ENCODE data around the gene CD47.
A peak's percentile ranks its signal among the peaks of the same experiment; 100 is the strongest.

CD47 gene

DNA sequence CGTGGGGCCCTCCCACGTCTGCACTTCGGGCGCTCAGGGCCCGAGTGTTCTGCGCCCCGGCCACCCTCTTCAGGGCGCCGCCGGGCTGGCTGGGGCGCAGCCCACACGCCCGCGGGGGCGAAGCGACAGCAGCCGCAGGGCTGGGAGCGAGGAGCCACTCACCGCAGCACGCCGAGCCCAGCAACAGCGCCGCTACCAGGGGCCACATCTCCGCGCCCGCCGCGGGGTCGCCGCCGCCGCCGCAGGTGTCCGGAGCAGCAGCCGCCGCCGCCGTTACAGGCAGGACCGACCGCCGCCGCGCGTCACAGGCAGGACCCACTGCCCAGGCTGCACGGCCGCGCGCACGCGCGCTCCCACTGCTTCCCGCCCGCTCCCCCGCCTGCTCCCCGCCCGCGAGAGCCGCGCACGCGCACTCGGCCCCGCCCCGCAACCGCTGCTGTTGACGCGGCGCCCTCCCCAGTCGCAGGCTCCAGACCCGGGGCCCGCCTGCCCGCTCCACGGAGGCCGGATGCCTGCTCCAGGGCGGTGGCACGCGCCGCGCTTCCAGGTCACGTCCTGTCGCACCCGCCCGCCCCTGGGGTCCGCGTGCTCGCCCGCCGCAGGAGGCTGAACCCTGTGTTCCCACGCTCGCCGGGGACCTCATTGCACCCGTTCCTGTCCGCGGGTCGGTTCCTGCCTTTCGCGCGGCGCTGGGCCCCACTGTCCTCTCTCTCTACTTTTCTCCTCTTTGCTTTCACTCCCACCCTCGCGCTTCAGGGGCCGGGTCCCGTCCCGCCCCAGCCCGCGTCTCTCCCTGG is at the start of gene CD47:
Gene CD47, minus strand, starts transcription at position 331 of the 797 bp plus-strand sequence. Its CDS starts 123 bp downstream, at position 208.
- DNase-seq: peak; percentile 96

- DNase-seq: no peak
Observed at GRCh38 chr3:108137460-108137814, 46.6 kb upstream of the CD47 start.

DNA sequence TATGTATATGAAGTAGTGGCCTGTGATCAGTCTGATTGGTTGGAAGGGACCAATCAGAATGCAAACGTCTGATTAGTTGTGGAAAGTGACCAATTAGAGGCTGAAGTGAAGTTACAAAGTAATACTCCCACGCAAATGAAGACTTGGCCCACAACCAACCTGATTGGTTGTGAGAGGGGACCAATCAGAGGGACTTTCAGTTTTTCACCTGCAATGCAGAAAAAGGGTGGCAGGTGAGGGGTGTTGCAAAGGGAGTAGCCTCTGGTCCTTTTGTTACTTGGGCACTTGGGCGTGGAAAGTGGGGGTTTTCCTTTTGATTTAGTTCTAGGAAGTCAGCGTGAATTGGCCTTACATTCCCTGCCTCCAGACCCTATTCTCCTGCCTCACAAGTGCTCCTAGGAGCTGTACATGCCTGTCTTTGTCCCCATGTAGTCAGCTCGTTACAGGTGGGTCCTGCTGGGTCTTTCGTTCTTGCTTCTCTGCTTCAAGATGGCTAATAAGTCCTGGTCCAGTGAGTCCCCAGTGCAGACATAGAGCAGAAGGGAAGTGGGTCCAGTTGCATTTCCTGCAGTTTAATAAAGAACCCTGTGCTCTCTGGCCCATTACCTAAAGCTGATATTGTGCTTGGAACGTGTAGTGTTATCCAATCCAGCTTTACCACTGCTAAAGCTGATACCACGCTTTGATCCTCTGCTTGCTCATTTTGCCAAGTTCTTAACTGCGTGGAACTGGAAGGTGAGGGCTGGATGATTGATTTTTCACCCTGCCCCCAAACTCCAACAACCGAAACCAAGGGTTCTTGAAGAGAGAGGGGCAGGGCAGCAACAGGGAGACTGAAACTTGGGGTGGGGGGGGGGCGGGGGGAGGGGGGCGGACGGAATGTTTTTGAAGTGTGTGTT is 46.0 kb upstream of the CD47 start:
- no peak for DNase-seq

GRCh38 chr3:108134555-108134880 is 43.7 kb upstream of the CD47 start:
- no peak for DNase-seq

DNA sequence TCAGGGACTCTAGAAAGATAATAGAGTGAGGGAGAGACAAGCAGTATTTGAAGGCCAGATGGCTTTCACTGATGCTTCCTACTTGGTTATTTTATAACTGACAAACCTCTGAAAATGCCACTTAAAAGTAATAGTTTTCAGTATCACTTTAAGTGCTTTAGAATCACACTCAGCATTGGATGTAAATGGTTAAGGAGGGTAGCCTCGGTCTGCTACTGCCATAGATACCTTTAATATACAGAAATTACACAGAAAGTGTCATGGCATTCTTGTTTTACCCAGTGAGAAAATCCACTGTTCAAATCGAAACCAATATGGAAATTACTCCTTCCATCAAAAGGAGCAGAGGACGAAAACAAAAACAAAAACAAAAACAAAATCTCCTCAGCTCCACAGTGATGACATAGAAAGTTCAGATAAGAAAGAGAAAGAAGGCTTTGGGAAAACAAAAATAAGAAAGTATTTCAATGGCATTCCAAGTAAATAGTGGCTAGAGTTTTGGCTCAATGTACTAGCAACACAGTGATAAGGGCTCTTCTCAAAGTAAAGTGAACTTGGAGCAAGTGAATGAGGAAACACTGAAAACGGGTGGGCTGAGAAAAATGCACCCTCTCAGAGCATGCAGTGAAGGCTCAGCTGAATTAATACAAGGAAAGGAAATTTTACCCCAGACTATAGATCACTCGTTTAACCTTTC is 43.2 kb upstream of the CD47 start:
- DNase-seq: no peak

DNA sequence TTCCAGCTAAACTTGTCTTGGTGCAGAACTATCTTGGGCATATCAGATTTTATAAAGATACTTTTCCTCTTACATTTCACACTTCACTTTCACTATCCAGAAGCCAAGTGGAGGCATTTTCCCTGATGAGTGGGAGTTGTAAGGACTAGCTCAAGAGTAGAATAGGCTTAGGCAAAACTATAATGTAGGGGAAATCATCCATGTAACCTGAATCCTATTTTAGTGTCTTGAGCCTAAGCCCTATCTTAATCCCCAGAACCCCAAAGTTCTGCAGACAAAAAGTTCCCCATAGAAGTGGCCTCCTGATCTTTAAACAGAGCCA is 42.2 kb upstream of the CD47 start:
- no peak for DNase-seq

DNA sequence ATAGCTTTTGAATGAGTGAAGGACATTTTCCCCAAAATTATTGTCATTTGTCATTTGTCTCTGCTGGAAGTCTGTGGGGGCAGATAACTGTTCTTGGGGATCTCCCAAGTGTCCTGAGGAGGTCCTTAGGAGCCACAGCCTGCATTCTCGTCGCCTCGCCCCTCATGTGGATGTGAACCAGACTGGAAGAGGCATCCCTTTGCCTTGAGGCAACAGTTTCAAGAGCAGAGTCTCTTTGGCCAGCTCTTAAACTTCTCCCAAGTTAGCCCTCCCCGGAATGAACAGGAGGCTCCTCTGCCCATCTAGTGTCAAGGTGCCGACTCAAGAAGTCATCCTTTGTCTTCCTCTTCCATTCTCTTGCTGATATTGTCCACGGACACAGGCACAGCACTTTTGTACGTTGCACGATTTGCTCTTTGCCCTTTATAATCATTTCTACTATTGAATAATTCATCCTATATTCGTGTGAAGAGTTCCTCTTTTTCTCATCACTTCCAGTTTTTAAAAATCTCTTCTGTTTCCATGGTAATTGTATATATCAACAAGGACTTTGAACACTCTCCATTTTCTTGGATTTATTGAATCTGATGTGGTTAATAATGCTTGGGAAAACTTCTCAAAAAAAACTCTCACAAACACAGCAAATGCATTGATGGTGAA is 40.8 kb upstream of the CD47 start:
- no peak for DNase-seq

DNA sequence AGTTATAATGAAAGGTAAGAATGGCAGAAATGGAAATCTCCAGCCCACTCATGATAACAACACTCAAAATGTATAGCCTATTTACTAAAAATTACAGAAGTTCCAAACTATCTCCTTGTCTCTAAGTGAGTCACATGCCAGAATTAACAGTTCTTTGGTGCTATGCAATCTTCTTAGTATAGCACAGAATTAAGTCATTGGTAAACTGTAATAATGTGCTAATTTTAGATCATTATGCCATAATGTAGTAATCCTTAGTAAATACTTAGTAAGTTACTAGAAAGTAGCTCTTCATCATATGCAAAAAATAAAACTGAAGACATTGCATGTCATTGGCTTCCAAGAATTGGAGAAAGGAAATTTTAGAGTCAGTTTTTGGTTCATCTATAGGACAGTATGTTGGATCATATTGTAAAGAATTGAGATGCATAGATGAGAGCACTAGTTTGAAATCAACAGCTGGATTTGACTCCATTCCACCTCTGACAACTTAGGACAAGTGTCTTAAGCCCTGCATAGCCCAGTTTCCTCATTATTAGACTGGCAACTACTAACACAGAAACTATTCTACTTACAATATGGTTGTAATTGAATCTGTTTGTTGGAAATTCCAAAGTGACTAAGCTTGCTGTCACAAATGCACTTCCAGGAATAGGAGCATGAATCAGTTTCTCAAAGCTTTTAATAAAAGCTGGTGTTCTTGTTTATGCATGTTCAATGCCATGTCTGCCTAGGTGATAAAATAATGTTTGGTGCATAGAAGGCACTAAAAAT is 40.1 kb upstream of the CD47 start:
- DNase-seq: no peak

DNA sequence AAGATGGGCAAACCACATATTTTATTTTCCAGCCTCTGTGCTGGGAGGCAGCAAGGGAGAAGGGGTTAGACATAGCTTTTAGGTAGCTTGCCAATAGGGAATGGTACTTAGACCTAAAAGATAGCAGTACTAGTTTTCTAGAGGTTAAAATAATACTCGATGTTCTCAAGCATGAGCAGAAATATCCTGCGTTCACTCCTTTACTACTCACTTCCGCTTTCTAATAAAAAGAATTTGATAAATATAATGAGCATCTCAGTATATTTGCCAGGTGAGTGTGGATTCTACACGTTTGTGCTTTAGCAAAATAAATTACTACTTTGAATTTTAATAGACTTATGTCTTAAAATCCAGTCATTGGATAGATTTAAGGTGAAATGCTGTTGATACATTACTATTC is 39.4 kb upstream of the CD47 start:
- DNase-seq: no peak

GRCh38 chr3:108127301-108127988 is 36.6 kb upstream of the CD47 start:
- DNase-seq: peak; percentile 36

- no peak for DNase-seq
Observed at GRCh38 chr3:108126348-108126747, 35.5 kb upstream of the CD47 start.

DNA sequence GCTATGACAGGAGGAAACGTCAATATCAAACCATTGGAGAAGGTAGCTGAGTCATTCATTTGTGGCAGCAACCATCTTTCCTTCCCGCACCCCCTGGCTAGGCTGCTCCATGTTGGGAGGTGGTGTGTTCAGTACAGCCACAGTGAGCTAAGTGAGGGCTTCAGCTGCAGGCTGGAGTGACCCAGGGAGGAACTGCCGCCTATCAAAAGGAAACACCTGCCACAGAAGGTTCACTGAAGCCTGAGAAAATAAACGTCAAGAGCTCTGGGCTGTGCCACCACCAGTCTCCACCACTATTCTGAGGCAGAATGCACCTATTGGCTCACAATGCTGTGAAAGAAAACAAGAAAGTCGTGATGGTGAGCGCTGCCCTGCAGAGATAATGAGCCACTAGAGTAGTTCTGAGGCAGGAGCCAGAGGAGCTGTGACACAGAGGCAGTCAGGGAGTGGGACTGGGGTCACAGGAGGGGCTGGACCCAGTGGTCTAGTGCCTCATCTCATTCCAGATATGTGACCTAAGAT is 34.8 kb upstream of the CD47 start:
- DNase-seq: peak; percentile 42

GRCh38 chr3:108125153-108125543 is 34.3 kb upstream of the CD47 start:
- no peak for DNase-seq

GRCh38 chr3:108124337-108125152 is 33.7 kb upstream of the CD47 start:
- DNase-seq: peak; percentile 58

DNA sequence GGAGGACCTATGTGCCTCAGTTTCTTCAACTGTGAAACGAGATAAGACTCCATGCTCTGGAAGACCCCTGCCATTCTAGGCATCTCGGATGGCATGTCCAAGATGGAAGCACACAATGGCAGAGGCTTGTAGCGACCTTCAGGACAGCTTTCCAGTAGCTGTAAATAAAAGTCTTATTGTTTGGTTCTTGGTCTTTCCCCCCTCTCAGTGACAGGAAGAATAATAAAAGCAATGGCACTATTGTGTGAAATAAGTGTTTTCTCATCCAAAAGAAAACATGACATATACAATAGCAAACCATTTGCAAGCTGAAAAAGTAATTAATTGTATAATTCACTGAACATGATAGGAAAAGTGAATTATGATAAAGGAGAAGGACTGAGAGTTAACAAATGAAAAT is 32.5 kb upstream of the CD47 start:
- DNase-seq: no peak

DNA sequence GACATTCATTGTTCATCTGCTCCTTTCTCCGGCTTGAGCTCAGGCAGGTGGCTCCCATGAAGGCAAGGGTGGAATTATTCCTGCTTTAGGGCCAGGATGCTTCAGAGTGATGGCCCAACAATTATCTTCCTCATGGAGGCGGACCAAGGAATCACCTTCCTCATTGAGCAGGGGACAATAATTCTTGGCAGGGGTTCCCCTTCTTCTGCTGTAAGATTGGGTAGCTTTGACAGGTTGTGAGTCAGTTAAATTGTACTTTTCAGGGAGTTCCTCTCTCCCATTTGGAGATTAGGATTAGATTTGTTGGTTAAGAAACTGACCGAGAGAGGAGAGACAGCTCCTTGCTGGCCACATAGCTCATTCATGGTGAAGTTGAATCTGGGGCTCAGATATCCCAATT is 31.4 kb upstream of the CD47 start:
- no peak for DNase-seq

- DNase-seq: no peak
Observed at GRCh38 chr3:108119398-108120104, 28.7 kb upstream of the CD47 start.

DNA sequence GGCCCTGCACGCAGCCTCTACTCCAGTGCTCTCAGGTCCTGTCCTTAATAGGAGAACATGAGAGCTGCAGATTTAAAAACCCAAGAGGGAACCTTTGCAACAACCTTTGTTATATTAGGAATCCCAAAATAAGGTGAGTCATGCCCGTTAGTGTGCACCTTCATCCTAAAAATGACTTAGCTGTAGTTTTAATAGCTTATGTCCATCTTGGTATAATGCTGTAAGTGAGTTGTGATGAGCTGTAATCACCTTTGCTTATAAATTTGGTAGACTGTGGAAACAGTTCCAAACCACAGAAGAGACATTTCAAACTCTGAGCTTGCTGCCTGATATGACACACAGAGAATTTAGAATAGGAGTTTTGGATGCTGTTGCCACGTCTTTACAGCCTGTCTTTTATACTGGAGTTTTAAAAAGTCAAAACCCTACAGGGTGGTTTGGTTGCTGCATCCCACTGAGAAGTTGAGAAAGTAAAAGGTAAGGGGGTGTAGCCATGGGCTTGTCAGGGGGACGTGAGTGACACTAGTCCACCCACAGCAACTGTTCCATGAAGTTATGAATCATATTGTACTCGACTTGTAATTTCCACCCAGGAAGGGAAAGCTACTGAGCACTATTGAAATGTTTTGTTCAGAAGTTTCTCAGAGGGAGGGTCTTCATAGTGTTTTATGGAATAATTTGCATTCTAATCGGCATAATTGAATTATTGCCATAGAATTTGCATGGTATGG is 27.4 kb upstream of the CD47 start:
- no peak for DNase-seq

- DNase-seq: no peak
Observed at GRCh38 chr3:108117241-108117775, 26.5 kb upstream of the CD47 start.
